ENCODE results near the gene SLC26A2.

- TF ChIP-seq CTCF (IDR thresholded peaks at IDR 0.05), result peak; percentile 94
- TF ChIP-seq TCF7L2 (IDR thresholded peaks at IDR 0.05; ENCODE audit: low read depth, low read length), result no peak
Observed at GRCh38 chr5:149990518-149991376, 30.2 kb downstream of the SLC26A2 start.

Data from Panc1 (cell line).